Measurements from ENCODE around the gene ABCF3. TPM values are rescaled to one million over a fixed set of nuclear protein-coding genes. Genes with fewer than 3 reads are reported as not detected.

ABCF3 gene
- total and polyA plus RNA-seq, 2 of the 13 experiments (the other 11 are each of a cell fraction or from before 2014, with no cell fraction given) = 38.8 to 46.5 TPM

GRCh38 chr3:184168363-184169120, 17.5 kb upstream of the ABCF3 start:
- BruUV-seq (replicated peaks) = no TSS peak
- no peaks in the 10 kb centered on the region for H3K9me3 ChIP-seq (ENCODE audit: low read length)
- FAIRE-seq = no peak
- TF ChIP-seq ZNF180 (CRISPR knock-in tag; IDR thresholded peaks at IDR 0.05; ENCODE audit: borderline replicate concordance, low read depth) (no peak), ZNF782 (CRISPR knock-in tag; IDR thresholded peaks at IDR 0.05; ENCODE audit: borderline replicate concordance) (no peak), HHEX (CRISPR knock-in tag; IDR thresholded peaks at IDR 0.05) (no peak), POLR2G (IDR thresholded peaks at IDR 0.05; ENCODE audit: low read depth, low read length) (0 out of 2 replicates have a peak, but pooled peaks have one; percentile 10), JUN (CRISPR knock-in tag; IDR thresholded peaks at IDR 0.05) (no peak), CBFB (CRISPR knock-in tag; IDR thresholded peaks at IDR 0.05) (no peak)
- H4K20me1 ChIP-seq (ENCODE audit: insufficient read depth, low read length) = 0 out of 2 replicates have a peak, but pooled peaks cover 4% of the 10 kb centered on the region
- WGBS (ENCODE audit: low lambda C conversion rate) = 88% methylated on average over 9 of the region's 9 CpGs
- H3K4me1 ChIP-seq (ENCODE audit: insufficient read depth, low read length) = no peaks in the 10 kb centered on the region; the same call in 1 of the 2 replicates
- H3K4me3 ChIP-seq (replicated peaks in 1 of 3; ENCODE audit: insufficient read depth in 1 of 3, low read depth in 2 of 3, low read length in 3 of 3) = no peak overlapping the region
- POLR2A ChIA-PET = interaction anchor here (1.9 to 2.2 kb wide), 2 partner anchors 8 to 12 kb away, joined by 4 to 7 read pairs; no protein-coding TSS in a partner anchor
- no peaks in the 10 kb centered on the region for H3K27me3 ChIP-seq (ENCODE audit: control insufficient read depth in 1 of 2, insufficient read depth in 2 of 2, low read length in 2 of 2)
- intact Hi-C loops (cut with micrococcal nuclease; ENCODE audit: unreplicated experiment) (no loop called here), in situ Hi-C loops (cut with HindIII; ENCODE audit: extremely low pct_ligation_motif_present, low pct_unique_long_range_greater_than_20kb) (no loop called here)
- no peak overlapping the region for H3K27ac ChIP-seq (ENCODE audit: extremely low read length, insufficient read depth, low read length)
- H2AFZ ChIP-seq (ENCODE audit: low read length) = no peak overlapping the region
- no peak overlapping the region for H3K9ac ChIP-seq (ENCODE audit: insufficient read depth, low read depth, low read length)
- no peak for ATAC-seq
- H3K36me3 ChIP-seq (replicated peaks in 1 of 2; ENCODE audit: control insufficient read depth in 1 of 2, insufficient read depth in 2 of 2, low read length in 2 of 2) = peaks cover 37 to 79% of the 10 kb centered on the region in 2 experiments; a peak in 4 of 5 replicates
- H3K4me2 ChIP-seq (ENCODE audit: low read depth, low read length) = no peak overlapping the region
- DNase-seq (ENCODE audit: low spot score) = no peak
- H3K79me2 ChIP-seq (ENCODE audit: insufficient read depth, low read length) = no peaks in the 10 kb centered on the region
- CTCF ChIA-PET (ENCODE audit: low intra/inter-chr PET ratio, low total read pairs) = no interaction called here

All from HepG2 (cell line).